RWPE2 (cell line): ENCODE data around the gene VGF.

Source experiments
- ATAC-seq: fragments of 200-7000 bp; cut with Tn5 transposase; 3 replicates; pipeline ENCODE4 v1.9.1; 2021; ENCODE audit warnings: low read depth
- DNase-seq: peaks from one replicate; pipeline ENCODE4 v3.0.0-alpha.2; 2020; ENCODE audit warnings: low spot score
- H3K27ac ChIP-seq: fragments of 450-650 bp; 2 replicates; pipeline ENCODE4 v1.5.1; 2017; ENCODE audit warnings: mild to moderate bottlenecking; ENCODE audit not compliant: poor library complexity, severe bottlenecking
- H3K27me3 ChIP-seq: fragments of 250-450 bp; sonication (Bioruptor Pico); 2 replicates; pipeline ENCODE4 v1.5.1; 2021; ENCODE audit warnings: mild to moderate bottlenecking, moderate library complexity; ENCODE audit not compliant: insufficient read depth, poor library complexity, severe bottlenecking
- H3K36me3 ChIP-seq: fragments of 250-450 bp; sonication (Bioruptor Pico); 2 replicates; pipeline ENCODE4 v1.5.1; 2020; ENCODE audit warnings: low read depth, mild to moderate bottlenecking, moderate library complexity
- H3K4me1 ChIP-seq: fragments of 250-450 bp; sonication (Bioruptor Pico); 2 replicates; pipeline ENCODE4 v1.5.1; 2021; ENCODE audit warnings: mild to moderate bottlenecking, moderate library complexity; ENCODE audit not compliant: insufficient read depth, poor library complexity, severe bottlenecking
- H3K4me3 ChIP-seq: fragments of 250-450 bp; sonication (Bioruptor Pico); 2 replicates; pipeline ENCODE4 v1.5.1; 2021; ENCODE audit warnings: mild to moderate bottlenecking, moderate library complexity; ENCODE audit not compliant: severe bottlenecking
- H3K9me3 ChIP-seq: fragments of 250-450 bp; sonication (Bioruptor Pico); 2 replicates; pipeline ENCODE4 v1.5.1; 2021; ENCODE audit warnings: mild to moderate bottlenecking, moderate library complexity; ENCODE audit not compliant: severe bottlenecking
- TF ChIP-seq, protein P1 (sequence below): fragments of 450-650 bp; IDR thresholded peaks from one replicate; pipeline ENCODE4 v1.5.1; 2017; ENCODE audit warnings: mild to moderate bottlenecking, moderate library complexity; ENCODE audit not compliant: poor library complexity, severe bottlenecking

The VGF gene

DNA sequence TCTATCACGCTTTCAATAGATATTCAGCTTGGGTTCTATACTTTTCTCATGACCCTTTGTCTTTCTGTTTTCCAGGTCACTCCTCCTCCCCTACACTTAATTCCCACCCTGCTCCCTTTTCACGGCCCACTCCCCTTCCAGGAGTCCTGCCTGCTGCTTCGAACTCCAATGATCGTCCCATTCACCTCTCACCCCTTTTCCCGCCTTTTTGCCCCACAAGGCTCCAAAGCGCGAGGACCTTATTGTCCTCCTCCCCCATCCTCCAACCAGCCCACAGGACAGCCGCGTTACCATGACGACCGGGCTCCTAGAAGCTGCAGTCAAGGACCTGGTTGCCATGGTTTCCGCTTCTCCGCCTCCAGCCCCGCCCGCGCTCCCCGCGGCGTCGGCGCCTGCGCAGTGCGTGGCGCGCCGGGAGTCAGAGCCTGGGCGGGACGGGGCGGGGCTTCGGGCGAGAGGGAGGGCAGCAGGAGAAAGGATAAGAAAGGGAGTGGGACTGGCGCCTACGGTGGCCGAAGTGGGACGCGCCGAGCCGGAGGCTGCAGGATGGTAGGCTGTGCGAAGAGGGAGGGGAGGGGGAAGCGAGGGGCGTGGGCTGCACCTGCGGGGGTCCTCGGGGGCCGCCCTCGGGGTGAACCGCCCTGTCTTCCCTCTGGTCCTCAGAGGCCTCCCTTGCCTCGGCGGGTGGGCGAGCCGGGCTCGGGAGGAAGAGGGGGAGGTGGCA is 11.2 kb downstream of the VGF start, which contains the start of gene AP1S1:
TSS of gene AP1S1 (plus strand) at position 508 of the 724 bp plus-strand sequence. CDS start at position 547, 39 bp downstream.
- Histone ChIP-seq H3K9me3 (no peaks in the 10 kb centered on the region), H3K27me3 (no peaks in the 10 kb centered on the region)
- peak; percentile 93 for DNase-seq

GRCh38 chr7:101151908-101152651 is 13.3 kb downstream of the VGF start:
- ATAC-seq (no peak), DNase-seq (no peak)
- H3K4me3 ChIP-seq, result no peak overlapping the region
- no peak overlapping the region for H3K27ac ChIP-seq
- H3K4me1 ChIP-seq, result peaks cover 17% of the 10 kb centered on the region
- H3K27me3 ChIP-seq, result no peaks in the 10 kb centered on the region
- TF ChIP-seq, protein P1, sequence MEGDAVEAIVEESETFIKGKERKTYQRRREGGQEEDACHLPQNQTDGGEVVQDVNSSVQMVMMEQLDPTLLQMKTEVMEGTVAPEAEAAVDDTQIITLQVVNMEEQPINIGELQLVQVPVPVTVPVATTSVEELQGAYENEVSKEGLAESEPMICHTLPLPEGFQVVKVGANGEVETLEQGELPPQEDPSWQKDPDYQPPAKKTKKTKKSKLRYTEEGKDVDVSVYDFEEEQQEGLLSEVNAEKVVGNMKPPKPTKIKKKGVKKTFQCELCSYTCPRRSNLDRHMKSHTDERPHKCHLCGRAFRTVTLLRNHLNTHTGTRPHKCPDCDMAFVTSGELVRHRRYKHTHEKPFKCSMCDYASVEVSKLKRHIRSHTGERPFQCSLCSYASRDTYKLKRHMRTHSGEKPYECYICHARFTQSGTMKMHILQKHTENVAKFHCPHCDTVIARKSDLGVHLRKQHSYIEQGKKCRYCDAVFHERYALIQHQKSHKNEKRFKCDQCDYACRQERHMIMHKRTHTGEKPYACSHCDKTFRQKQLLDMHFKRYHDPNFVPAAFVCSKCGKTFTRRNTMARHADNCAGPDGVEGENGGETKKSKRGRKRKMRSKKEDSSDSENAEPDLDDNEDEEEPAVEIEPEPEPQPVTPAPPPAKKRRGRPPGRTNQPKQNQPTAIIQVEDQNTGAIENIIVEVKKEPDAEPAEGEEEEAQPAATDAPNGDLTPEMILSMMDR, result no peak
- no peaks in the 10 kb centered on the region for H3K9me3 ChIP-seq
- H3K36me3 ChIP-seq, result peaks cover 13% of the 10 kb centered on the region

More for the DNA sequence above, 11.2 kb downstream of the VGF start, which contains the start of gene AP1S1:
- Histone ChIP-seq H3K4me1 (peaks cover 23% of the 10 kb centered on the region), H3K36me3 (peaks cover 33% of the 10 kb centered on the region), H3K27ac (peak within 1 kb of the TSS; percentile 77), H3K4me3 (peak within 1 kb of the TSS; percentile 57)
- TF ChIP-seq, protein P1, result no peak
- peak; percentile 85 for ATAC-seq

DNA sequence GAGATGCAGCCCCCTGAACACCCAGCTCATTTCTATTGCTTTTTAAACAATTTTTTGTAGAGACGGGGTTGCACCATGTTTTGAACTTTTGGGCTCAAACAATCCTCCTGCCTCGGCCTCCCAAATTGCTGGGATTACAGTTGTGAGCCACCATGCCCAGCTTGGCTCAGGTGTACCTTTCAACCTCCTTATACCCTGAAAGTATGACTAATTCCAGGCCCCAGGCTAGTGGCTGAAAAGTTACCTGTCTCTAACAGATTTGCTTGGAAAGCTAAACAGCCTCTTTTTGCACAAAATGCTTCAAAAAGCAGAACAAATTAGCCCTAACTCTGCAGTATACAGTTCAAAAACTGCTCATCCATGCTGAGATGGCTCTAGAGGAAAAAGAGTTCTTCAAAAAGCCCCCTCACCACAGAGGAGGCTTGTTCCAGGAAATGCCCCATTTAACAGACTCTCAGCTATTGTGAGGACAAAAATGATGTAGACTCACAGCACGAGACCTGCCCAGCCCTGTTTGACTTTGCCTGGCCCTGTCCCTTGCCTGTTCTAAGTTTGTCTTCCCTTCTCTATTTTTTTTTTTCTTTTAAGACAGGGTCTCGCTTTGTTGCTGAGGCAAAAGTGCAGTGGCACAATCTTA is 24.5 kb downstream of the VGF start:
- TF ChIP-seq, protein P1, result no peak
- Histone ChIP-seq H3K27me3 (no peaks in the 10 kb centered on the region), H3K36me3 (peaks cover 24% of the 10 kb centered on the region), H3K4me1 (peaks cover 31% of the 10 kb centered on the region), H3K4me3 (no peak overlapping the region), H3K27ac (peak overlapping the region; percentile 90), H3K9me3 (no peaks in the 10 kb centered on the region)
- ATAC-seq (peak; percentile 38), DNase-seq (no peak)

- Histone ChIP-seq H3K9me3 (no peaks in the 10 kb centered on the region), H3K4me1 (peaks cover 31% of the 10 kb centered on the region), H3K4me3 (no peak overlapping the region), H3K36me3 (peaks cover 29% of the 10 kb centered on the region), H3K27me3 (no peaks in the 10 kb centered on the region), H3K27ac (peak overlapping the region; percentile 90)
- no peak for DNase-seq
- TF ChIP-seq, protein P1, result no peak
- ATAC-seq, result no peak; the same call in 2 of the 3 replicates
Measured at GRCh38 chr7:101140339-101140699, 25.1 kb downstream of the VGF start.
